ENCODE results near the gene PLEKHH1.

DNA sequence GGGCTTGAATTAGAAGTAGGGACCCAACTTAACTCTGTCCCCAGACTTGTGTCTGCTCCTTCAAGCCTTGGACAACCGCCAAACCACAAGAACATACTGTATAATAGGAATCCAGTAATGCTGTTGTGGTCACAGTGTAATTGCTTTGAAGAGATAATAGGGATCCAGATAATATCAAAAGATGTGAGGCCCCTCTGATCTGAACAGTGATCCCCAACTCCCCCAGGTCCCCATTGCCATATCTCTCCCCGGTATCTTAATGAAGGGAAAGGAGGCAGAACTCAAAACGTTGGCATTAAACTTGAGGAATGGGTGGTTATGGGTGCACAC lies 8.5 kb upstream of the PLEKHH1 start:
- TF ChIP-seq, protein P1, sequence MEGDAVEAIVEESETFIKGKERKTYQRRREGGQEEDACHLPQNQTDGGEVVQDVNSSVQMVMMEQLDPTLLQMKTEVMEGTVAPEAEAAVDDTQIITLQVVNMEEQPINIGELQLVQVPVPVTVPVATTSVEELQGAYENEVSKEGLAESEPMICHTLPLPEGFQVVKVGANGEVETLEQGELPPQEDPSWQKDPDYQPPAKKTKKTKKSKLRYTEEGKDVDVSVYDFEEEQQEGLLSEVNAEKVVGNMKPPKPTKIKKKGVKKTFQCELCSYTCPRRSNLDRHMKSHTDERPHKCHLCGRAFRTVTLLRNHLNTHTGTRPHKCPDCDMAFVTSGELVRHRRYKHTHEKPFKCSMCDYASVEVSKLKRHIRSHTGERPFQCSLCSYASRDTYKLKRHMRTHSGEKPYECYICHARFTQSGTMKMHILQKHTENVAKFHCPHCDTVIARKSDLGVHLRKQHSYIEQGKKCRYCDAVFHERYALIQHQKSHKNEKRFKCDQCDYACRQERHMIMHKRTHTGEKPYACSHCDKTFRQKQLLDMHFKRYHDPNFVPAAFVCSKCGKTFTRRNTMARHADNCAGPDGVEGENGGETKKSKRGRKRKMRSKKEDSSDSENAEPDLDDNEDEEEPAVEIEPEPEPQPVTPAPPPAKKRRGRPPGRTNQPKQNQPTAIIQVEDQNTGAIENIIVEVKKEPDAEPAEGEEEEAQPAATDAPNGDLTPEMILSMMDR (IDR thresholded peaks at IDR 0.05; ENCODE audit: low read depth, low read length): no peak
- no peak for TF ChIP-seq EZH2phosphoT487 (IDR thresholded peaks at IDR 0.05; ENCODE audit: low read depth)
